ENCODE data around the gene EIPR1.

Gene EIPR1

GRCh38 chr2:3323360-3324035 lies 54.1 kb downstream of the EIPR1 start:
- Histone ChIP-seq H3K4me1 (no peaks in the 10 kb centered on the region), H3K36me3 (0 out of 2 replicates have a peak, but pooled peaks cover 3% of the 10 kb centered on the region), H3K9me3 (no peaks in the 10 kb centered on the region), H3K27me3 (no peaks in the 10 kb centered on the region), H3K4me3 (ENCODE audit: low read depth, low read length) (no peak overlapping the region)
- TF ChIP-seq CTCF (IDR thresholded peaks at IDR 0.05; ENCODE audit: low read depth, low read length): no peak
- DNase-seq: no peak

GRCh38 chr2:3322311-3322970 lies 55.2 kb downstream of the EIPR1 start:
- H3K9me3 ChIP-seq: no peaks in the 10 kb centered on the region
- H3K36me3 ChIP-seq: 0 out of 2 replicates have a peak, but pooled peaks cover 3% of the 10 kb centered on the region
- H3K27me3 ChIP-seq: no peaks in the 10 kb centered on the region
- no peak for TF ChIP-seq CTCF (IDR thresholded peaks at IDR 0.05; ENCODE audit: low read depth, low read length)
- DNase-seq: no peak
- no peaks in the 10 kb centered on the region for H3K4me1 ChIP-seq
- no peak overlapping the region for H3K4me3 ChIP-seq (ENCODE audit: low read depth, low read length)

GRCh38 chr2:3321825-3322224 lies 55.8 kb downstream of the EIPR1 start:
- DNase-seq: no peak
- 0 out of 2 replicates have a peak, but pooled peaks cover under 1% of the 10 kb centered on the region for H3K36me3 ChIP-seq
- TF ChIP-seq CTCF (IDR thresholded peaks at IDR 0.05; ENCODE audit: low read depth, low read length): no peak
- no peaks in the 10 kb centered on the region for H3K27me3 ChIP-seq
- no peaks in the 10 kb centered on the region for H3K4me1 ChIP-seq
- H3K9me3 ChIP-seq: no peaks in the 10 kb centered on the region
- no peak overlapping the region for H3K4me3 ChIP-seq (ENCODE audit: low read depth, low read length)

- Histone ChIP-seq H3K4me3 (ENCODE audit: low read depth, low read length) (no peak overlapping the region), H3K36me3 (no peaks in the 10 kb centered on the region), H3K4me1 (no peaks in the 10 kb centered on the region), H3K27me3 (no peaks in the 10 kb centered on the region), H3K9me3 (no peaks in the 10 kb centered on the region)
- no peak for DNase-seq
- TF ChIP-seq CTCF (IDR thresholded peaks at IDR 0.05; ENCODE audit: low read depth, low read length): no peak
Observed at GRCh38 chr2:3320910-3321605, 56.6 kb downstream of the EIPR1 start.

- Histone ChIP-seq H3K9me3 (no peaks in the 10 kb centered on the region), H3K36me3 (no peaks in the 10 kb centered on the region), H3K4me1 (no peaks in the 10 kb centered on the region), H3K4me3 (ENCODE audit: low read depth, low read length) (no peak overlapping the region), H3K27me3 (no peaks in the 10 kb centered on the region)
- TF ChIP-seq CTCF (IDR thresholded peaks at IDR 0.05; ENCODE audit: low read depth, low read length): no peak
- DNase-seq: no peak
Observed at GRCh38 chr2:3319745-3320566, 57.7 kb downstream of the EIPR1 start.
